ENCODE data around the gene AFF1. TPM values are rescaled to one million over a fixed set of nuclear protein-coding genes. Genes with fewer than 3 reads are reported as not detected.

AFF1 gene
- total RNA-seq, 3 donors from 2014 or later, result 67.2 to 80.5 (median 70.5) TPM

GRCh38 chr4:87014284-87014782 is 79.5 kb downstream of the AFF1 start:
- no peaks in the 10 kb centered on the region for H3K36me3 ChIP-seq
- H3K27ac ChIP-seq, result peak overlapping the region; percentile 76 to 84
- H3K27me3 ChIP-seq, result no peaks in the 10 kb centered on the region
- TF ChIP-seq POLR2AphosphoS5 (IDR thresholded peaks at IDR 0.05), result no peak
- no peak for TF ChIP-seq POLR2A (IDR thresholded peaks at IDR 0.05)
- TF ChIP-seq CTCF (IDR thresholded peaks at IDR 0.05), result no peak
- H3K9me3 ChIP-seq, result no peaks in the 10 kb centered on the region
- peak overlapping the region in 1 of 3 donors; percentile 32 for H3K4me3 ChIP-seq
- intact Hi-C loops (cut with DNase I; ENCODE audit: low total_unique reads), result no loop called here
- peaks cover 0 to 10% of the 10 kb centered on the region in 2 donors for H3K4me1 ChIP-seq
- DNase-seq (ENCODE audit: low spot score in 2 of 2), result no peak

- no peaks in the 10 kb centered on the region for H3K9me3 ChIP-seq
- TF ChIP-seq POLR2AphosphoS5 (IDR thresholded peaks at IDR 0.05), result no peak
- TF ChIP-seq POLR2A (IDR thresholded peaks at IDR 0.05), result no peak
- no peak for TF ChIP-seq CTCF (IDR thresholded peaks at IDR 0.05)
- peaks cover 0 to 10% of the 10 kb centered on the region in 2 donors for H3K4me1 ChIP-seq
- peak overlapping the region; percentile 76 to 84 for H3K27ac ChIP-seq
- intact Hi-C loops (cut with DNase I; ENCODE audit: low total_unique reads), result no loop called here
- DNase-seq (ENCODE audit: low spot score in 2 of 2), result no peak
- H3K4me3 ChIP-seq, result no peak overlapping the region
- H3K36me3 ChIP-seq, result no peaks in the 10 kb centered on the region
- no peaks in the 10 kb centered on the region for H3K27me3 ChIP-seq
Observed at GRCh38 chr4:87015416-87015815, 80.6 kb downstream of the AFF1 start.

- intact Hi-C loops (cut with DNase I; ENCODE audit: low total_unique reads), result no loop called here
- Histone ChIP-seq H3K27ac (peak overlapping the region in 1 of 2 donors; percentile 8), H3K4me1 (peaks cover 0 to 14% of the 10 kb centered on the region in 2 donors), H3K36me3 (no peaks in the 10 kb centered on the region), H3K27me3 (no peaks in the 10 kb centered on the region), H3K9me3 (no peaks in the 10 kb centered on the region), H3K4me3 (no peak overlapping the region)
- TF ChIP-seq POLR2AphosphoS5 (IDR thresholded peaks at IDR 0.05) (no peak), POLR2A (IDR thresholded peaks at IDR 0.05) (no peak), CTCF (IDR thresholded peaks at IDR 0.05) (no peak)
- no peak for DNase-seq (ENCODE audit: low spot score in 2 of 2)
Observed at GRCh38 chr4:87017580-87018342, 83.0 kb downstream of the AFF1 start.

- Histone ChIP-seq H3K27ac (peak overlapping the region; percentile 13 to 29), H3K4me1 (peaks cover 2 to 18% of the 10 kb centered on the region in 2 donors), H3K9me3 (no peaks in the 10 kb centered on the region), H3K27me3 (no peaks in the 10 kb centered on the region), H3K36me3 (no peaks in the 10 kb centered on the region), H3K4me3 (no peak overlapping the region)
- intact Hi-C loops (cut with DNase I; ENCODE audit: low total_unique reads), result no loop called here
- DNase-seq (ENCODE audit: low spot score in 2 of 2), result no peak
- TF ChIP-seq POLR2AphosphoS5 (IDR thresholded peaks at IDR 0.05), result no peak
- no peak for TF ChIP-seq POLR2A (IDR thresholded peaks at IDR 0.05)
- no peak for TF ChIP-seq CTCF (IDR thresholded peaks at IDR 0.05)
Observed at GRCh38 chr4:87018753-87019152, 83.9 kb downstream of the AFF1 start.

GRCh38 chr4:87019246-87019791 is 84.5 kb downstream of the AFF1 start:
- DNase-seq (ENCODE audit: low spot score in 2 of 2), result no peak

More at GRCh38 chr4:87019246-87019791, 84.5 kb downstream of the AFF1 start:
- Histone ChIP-seq H3K36me3 (no peaks in the 10 kb centered on the region), H3K4me3 (no peak overlapping the region), H3K27ac (peak overlapping the region; percentile 13 to 29), H3K9me3 (no peaks in the 10 kb centered on the region), H3K4me1 (peaks cover 2 to 19% of the 10 kb centered on the region in 2 donors), H3K27me3 (no peaks in the 10 kb centered on the region)
- intact Hi-C loops (cut with DNase I; ENCODE audit: low total_unique reads), result no loop called here
- no peak for TF ChIP-seq POLR2AphosphoS5 (IDR thresholded peaks at IDR 0.05)
- no peak for TF ChIP-seq CTCF (IDR thresholded peaks at IDR 0.05)
